K562 (cell line): ENCODE data around the gene IRAG1. TPM values are rescaled to one million over a fixed set of nuclear protein-coding genes. Genes with fewer than 3 reads are reported as not detected.

Source experiments
- ARHGAP35 ChIP-seq: fragments of 450-650 bp; IDR thresholded peaks from 2 replicates; pipeline ENCODE4 v1.6.1; 2018; ENCODE audit not compliant: partially characterized antibody
- CEBPG ChIP-seq, 3 experiments: fragments of 200-800 bp in 1 of 3; sonication (Bioruptor generic) in 1 of 3; sonication (generic) in 1 of 3; formaldehyde crosslinking in 1 of 3; IDR thresholded peaks in 2 of 3; conservative IDR thresholded peaks in 1 of 3; 2 replicates each; pipeline versions ENCODE4 v1.6.1 to v1.8.0; 2016 to 2022; ENCODE audit warnings: missing compliant biosample characterization in 2 of 3, missing genetic modification characterization in 2 of 3, mild to moderate bottlenecking in 1 of 3, missing genetic modification reagents in 1 of 3
- CHD2 ChIP-seq: IDR thresholded peaks from 2 replicates; pipeline ENCODE4 v1.6.1; 2011; ENCODE audit warnings: low read depth, low read length
- DLX4 ChIP-seq: fragments of 250-450 bp; sonication (Bioruptor Pico); IDR thresholded peaks from 2 replicates; pipeline ENCODE4 v1.6.1; 2021; ENCODE audit warnings: mild to moderate bottlenecking
- FOXA1 ChIP-seq: fragments of 450-650 bp; IDR thresholded peaks from 2 replicates; pipeline ENCODE4 v1.6.1; 2016; ENCODE audit warnings: mild to moderate bottlenecking, borderline replicate concordance
- HDGF ChIP-seq: fragments of 450-650 bp; IDR thresholded peaks from 2 replicates; pipeline ENCODE4 v1.6.1; 2016
- HLTF ChIP-seq: fragments of 450-650 bp; IDR thresholded peaks from 2 replicates; pipeline ENCODE4 v1.6.1; 2016
- HMG20B ChIP-seq: fragments of 250-450 bp; sonication (Bioruptor Pico); IDR thresholded peaks from 2 replicates; pipeline ENCODE4 v1.5.0; 2021; ENCODE audit warnings: mild to moderate bottlenecking
- HOXB6 ChIP-seq: fragments of 250-450 bp; sonication (Bioruptor Pico); IDR thresholded peaks from 2 replicates; pipeline ENCODE4 v1.5.1; 2022; ENCODE audit warnings: mild to moderate bottlenecking, borderline replicate concordance
- MCM7 ChIP-seq, 2 experiments: fragments of 450-650 bp; IDR thresholded peaks; 2 replicates each; pipeline ENCODE4 v1.6.1; 2016 to 2018
- NR2C1 ChIP-seq, 2 experiments: fragments of 450-650 bp; IDR thresholded peaks; 2 replicates each; pipeline ENCODE4 v1.6.1; 2017; ENCODE audit warnings: mild to moderate bottlenecking in 2 of 2, antibody characterized with exemption in 1 of 2, inconsistent platforms in 1 of 2, missing compliant biosample characterization in 1 of 2, missing genetic modification characterization in 1 of 2
- PTTG1 ChIP-seq: fragments of 450-650 bp; IDR thresholded peaks from 2 replicates; pipeline ENCODE4 v1.6.1; 2016; ENCODE audit warnings: low read depth, mild to moderate bottlenecking, missing genetic modification characterization, missing compliant biosample characterization
- RBM34 ChIP-seq: fragments of 200-400 bp; formaldehyde crosslinking; IDR thresholded peaks from 2 replicates; pipeline ENCODE4 v1.6.1; 2018; ENCODE audit warnings: low read length, borderline replicate concordance; ENCODE audit not compliant: insufficient read depth
- RCOR1 ChIP-seq, 2 experiments: IDR thresholded peaks; 2 replicates each; pipeline ENCODE4 v1.6.1; 2012; ENCODE audit warnings: low read depth in 2 of 2, low read length in 2 of 2, borderline replicate concordance in 1 of 2, improper control_type of control experiment in 1 of 2
- SMAD1 ChIP-seq: fragments of 150-350 bp; IDR thresholded peaks from 2 replicates; pipeline ENCODE4 v1.6.1; 2014; ENCODE audit warnings: low read length, low read depth; ENCODE audit not compliant: partially characterized antibody
- TAF15 ChIP-seq: fragments of 200-400 bp; formaldehyde crosslinking; IDR thresholded peaks from 2 replicates; pipeline ENCODE4 v1.6.1; 2017; ENCODE audit warnings: mild to moderate bottlenecking, low read depth, low read length, moderate library complexity
- ZNF263 ChIP-seq: sonication (generic); formaldehyde crosslinking; IDR thresholded peaks from 2 replicates; pipeline ENCODE4 v1.8.0; 2022; ENCODE audit warnings: mild to moderate bottlenecking, missing genetic modification reagents, borderline replicate concordance
- ZNF778 ChIP-seq: fragments of 450-650 bp; formaldehyde crosslinking; IDR thresholded peaks from 2 replicates; pipeline ENCODE4 v1.4.0; 2020; ENCODE audit warnings: mild to moderate bottlenecking, moderate library complexity
- polyA plus RNA-seq, 8 experiments: library from polyadenylated mRNA; depleted of rRNA in 4 of 8; stranded (reverse) in 5 of 8; unstranded in 3 of 8; fragments of >200 nt; fragmentation: Nextera tagmentation in 2 of 8; fragmentation: Illumina TruSeq in 1 of 8; extraction: Ambion mirVana in 2 of 8; extraction: Trizol in 1 of 8; gene quantifications; 2 replicates each; pipeline versions ENCODE4 v1.2.1 to v1.2.3, GENCODE V29; 2011 to 2014; ENCODE audit warnings: inconsistent platforms in 1 of 8, missing spikeins in 1 of 8
- total RNA-seq, 7 experiments: library from RNA; depleted of rRNA in 6 of 7; stranded (reverse); fragments of >200 nt in 6 of 7; fragmentation: Illumina TruSeq in 2 of 7; extraction: Trizol in 2 of 7; gene quantifications; 2 replicates each; pipeline versions ENCODE4 v1.2.1 to v1.2.3, GENCODE V29; 2011 to 2021; ENCODE audit warnings: low replicate concordance in 1 of 7
- TF ChIP-seq, protein P1 (sequence below): fragments of 450-650 bp; IDR thresholded peaks from 2 replicates; pipeline ENCODE4 v1.6.1; 2016; ENCODE audit warnings: antibody characterized with exemption

Gene IRAG1
- total and polyA plus RNA-seq, 9 of the 15 experiments (the other 6 are each of a cell fraction or from before 2014, with no cell fraction given): 0.01 to 0.22 (median 0.09) TPM; not detected in 1

DNA sequence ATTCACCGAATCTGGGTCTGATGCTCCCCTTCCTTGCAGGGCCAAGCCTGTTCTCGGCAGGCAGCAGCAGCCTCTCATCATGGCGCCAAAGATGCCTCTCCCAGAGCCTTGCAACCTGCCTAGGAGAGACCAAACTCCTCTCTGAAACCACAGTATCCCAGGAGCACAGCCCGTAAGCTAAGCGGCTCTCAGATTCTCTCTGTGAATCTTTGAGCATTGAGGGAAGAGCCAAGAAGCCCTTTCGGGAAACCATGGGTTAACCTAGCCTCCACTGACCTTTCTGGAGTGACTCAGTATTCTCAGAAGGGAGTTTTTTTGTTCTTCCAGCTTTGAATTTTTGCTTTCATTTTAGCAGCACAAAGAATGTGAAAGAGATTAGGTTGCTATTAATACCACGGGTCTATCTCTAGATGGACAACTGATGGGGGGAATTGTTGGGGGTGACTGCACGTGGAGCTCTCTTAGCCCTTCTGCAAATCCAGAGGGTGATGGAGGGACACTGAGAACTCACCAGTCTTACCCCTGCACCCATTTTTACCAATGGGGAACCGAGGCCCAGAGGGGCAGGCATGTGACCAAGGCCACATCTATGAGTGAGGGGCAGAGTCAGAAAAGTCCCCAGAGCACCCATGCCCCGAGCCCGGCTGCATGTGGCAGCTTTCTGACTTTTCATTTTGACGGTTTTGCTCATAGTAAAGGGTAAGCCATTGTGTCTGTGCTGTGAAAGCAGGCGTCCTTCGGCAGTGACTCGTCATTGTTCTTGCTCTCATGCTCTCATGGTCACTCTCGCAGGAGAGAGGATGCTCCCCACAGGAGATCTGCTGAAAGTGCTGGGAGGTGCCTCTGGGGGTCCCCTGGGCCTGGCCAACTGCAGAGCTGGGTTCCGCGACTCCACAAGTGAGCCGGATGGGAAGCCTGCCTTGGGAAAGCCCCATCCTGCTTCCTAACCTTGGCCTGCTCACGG, 36.0 kb downstream of the IRAG1 start (continued):
- TF ChIP-seq PTTG1 (tag) (peak; percentile 50; the same call in 1 of the 2 replicates), CEBPG (CRISPR knock-in tag; IDR thresholded peaks at IDR 0.05) (no peak), CEBPG (tag; conservative IDR thresholded peaks at IDR 0.05 in 1 of 2, IDR thresholded peaks at IDR 0.05 in 1 of 2) (no peak), RCOR1 (IDR thresholded peaks at IDR 0.05; ENCODE audit: borderline replicate concordance in 1 of 2, low read depth in 2 of 2, low read length in 2 of 2) (peak in 1 of 2 experiments; percentile 13; a peak in 1 of 4 replicates), RBM34 (no peak), HMG20B (no peak), FOXA1 (no peak), ZNF263 (CRISPR knock-in tag) (no peak), HDGF (no peak), HLTF (no peak), SMAD1 (no peak), ZNF778 (CRISPR knock-in tag) (no peak), CHD2 (no peak), HOXB6 (CRISPR knock-in tag) (no peak), TAF15 (no peak), NR2C1 (IDR thresholded peaks at IDR 0.05) (no peak; the same call in 1 of the 2 replicates), NR2C1 (tag; IDR thresholded peaks at IDR 0.05) (peak; percentile 69), DLX4 (CRISPR knock-in tag) (no peak), MCM7 (IDR thresholded peaks at IDR 0.05) (no peak), ARHGAP35 (no peak)
- TF ChIP-seq, protein P1, sequence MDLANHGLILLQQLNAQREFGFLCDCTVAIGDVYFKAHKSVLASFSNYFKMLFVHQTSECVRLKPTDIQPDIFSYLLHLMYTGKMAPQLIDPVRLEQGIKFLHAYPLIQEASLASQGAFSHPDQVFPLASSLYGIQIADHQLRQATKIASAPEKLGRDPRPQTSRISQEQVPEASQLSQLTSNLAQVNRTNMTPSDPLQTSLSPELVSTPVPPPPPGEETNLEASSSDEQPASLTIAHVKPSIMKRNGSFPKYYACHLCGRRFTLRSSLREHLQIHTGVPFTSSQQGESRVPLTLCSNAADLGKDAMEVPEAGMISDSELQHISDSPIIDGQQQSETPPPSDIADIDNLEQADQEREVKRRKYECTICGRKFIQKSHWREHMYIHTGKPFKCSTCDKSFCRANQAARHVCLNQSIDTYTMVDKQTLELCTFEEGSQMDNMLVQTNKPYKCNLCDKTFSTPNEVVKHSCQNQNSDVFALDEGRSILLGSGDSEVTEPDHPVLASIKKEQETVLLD: 0 out of 2 replicates have a peak, but pooled peaks have one; percentile 26
